Right kidney (tissue), 1 donor: ENCODE measurements around the gene FGF18.

Experiments
- DNase-seq: peaks from one replicate; pipeline ENCODE4 v3.0.0-alpha.2; 2016

Gene FGF18

GRCh38 chr5:171470420-171470819 lies 51.0 kb downstream of the FGF18 start:
- DNase-seq = no peak

GRCh38 chr5:171474230-171474813 lies 54.9 kb downstream of the FGF18 start:
- no peak for DNase-seq

- no peak for DNase-seq
These were observed 56.1 kb downstream of the FGF18 start for GRCh38 chr5:171475596-171475995.

DNA sequence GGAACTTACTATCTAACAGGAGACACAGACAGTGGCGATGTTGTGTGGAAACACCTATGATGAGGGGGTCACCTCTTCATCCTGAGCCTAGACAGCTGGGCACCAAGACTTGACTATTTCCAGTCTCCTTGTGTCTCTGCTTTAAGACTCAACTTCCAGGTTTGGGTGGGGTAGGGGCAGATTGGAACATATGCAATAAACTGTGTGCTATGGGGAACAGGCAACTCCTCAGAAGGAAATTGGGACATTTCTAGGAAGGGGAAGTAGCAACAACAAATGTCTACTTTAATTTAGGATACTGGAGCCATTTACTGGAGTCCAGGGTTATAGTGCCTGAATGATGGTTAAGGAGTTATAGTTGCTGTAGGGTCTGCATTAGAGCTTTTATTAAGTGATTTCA lies 57.3 kb downstream of the FGF18 start:
- no peak for DNase-seq

GRCh38 chr5:171477101-171477500 lies 57.7 kb downstream of the FGF18 start:
- DNase-seq = no peak

GRCh38 chr5:171477666-171478065 lies 58.2 kb downstream of the FGF18 start:
- no peak for DNase-seq

GRCh38 chr5:171478946-171479775 lies 59.7 kb downstream of the FGF18 start:
- DNase-seq = no peak

DNA sequence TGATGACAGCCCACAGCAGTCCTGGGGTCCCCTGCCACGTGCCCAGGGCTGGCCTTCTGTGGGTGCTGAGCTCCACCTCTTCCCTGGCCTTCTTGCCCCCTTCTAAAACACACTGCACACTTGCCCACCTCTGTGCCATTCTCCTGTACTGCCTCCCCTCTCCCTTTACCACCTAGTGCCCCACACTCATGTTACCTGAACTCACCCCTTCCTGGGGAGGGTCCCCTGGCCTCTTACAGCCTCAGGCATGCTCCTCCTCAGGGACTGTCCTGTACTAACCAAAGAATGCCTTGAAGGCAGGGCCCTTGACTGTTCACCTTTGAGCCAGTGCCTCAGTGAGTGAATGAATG lies 60.3 kb downstream of the FGF18 start:
- no peak for DNase-seq

- no peak for DNase-seq
These were observed 60.8 kb downstream of the FGF18 start for GRCh38 chr5:171480239-171480638.

DNA sequence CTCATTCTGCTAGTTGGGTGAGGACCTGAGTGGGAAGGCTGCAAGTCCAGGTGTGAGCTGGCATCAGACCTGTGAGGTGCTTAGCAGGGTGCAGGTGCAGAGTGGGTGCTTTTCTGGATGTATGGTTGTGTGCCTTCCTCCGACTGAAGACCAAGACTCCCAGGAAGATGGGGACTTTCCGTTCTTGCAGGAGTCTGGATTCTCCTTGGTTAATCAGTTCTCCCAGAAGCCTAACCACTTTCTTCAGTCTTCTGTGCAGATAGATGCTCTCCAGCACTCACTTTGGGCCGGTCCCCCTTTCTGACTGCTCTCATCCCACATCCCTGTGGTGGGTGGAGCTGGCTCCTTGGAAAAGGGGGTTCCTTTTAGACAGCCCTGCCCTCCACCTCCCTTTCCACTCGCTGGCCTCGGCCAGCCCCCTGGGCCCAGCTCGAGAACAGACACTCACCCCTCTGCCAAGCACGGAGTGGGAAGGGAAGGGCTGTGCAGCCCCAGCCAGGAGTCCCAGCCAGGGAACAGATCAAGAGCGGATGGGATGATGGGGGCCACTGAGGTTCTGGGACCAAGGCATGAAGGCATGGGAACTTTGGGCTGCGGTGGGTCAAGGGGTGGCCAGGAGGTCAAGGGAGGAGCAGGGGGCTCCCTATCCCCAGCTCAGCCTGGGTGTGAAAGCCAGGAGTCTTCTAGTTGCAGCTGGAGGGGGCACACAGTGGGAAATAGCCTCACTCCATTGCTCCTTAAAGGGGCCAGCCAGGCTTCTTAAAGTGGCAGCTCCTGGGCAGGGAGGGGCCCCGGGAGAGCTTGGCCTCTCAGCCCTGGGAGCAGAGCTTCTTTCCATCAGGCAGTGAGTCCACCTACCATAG lies 62.4 kb downstream of the FGF18 start:
- no peak for DNase-seq

- no peak for DNase-seq
These were observed 62.9 kb downstream of the FGF18 start for GRCh38 chr5:171482434-171482730.

DNA sequence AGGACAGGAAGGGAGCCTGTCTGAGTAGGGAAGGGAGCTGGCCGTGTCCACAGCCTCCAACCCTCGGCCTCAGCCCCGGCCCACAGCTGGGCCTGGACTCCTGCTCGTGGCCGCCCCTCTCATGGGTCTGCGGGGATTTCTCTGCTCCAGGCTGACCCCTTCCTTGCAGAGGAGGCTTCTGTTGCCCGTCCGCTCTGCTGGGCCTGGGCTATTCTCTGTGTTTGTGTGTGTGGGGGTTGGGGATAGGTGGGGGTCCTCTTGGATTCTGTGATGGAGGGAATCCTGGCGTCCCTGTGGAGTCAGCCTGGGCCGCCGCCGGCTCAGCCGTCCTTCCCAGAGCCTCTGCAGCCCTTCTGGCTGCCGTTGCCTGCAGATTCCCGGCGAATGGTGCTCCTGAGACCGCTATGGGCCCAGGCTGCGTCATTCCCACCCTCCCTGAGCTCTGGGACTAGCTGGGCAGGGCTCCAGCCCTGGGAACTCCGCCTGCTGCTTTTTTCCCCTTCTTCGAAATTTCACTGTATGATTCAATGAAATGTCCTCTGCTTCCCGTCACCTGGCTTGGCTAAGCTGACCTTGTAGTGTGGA lies 64.2 kb downstream of the FGF18 start:
- no peak for DNase-seq

GRCh38 chr5:171484460-171484899 lies 65.0 kb downstream of the FGF18 start:
- DNase-seq = no peak

GRCh38 chr5:171485668-171486067 lies 66.2 kb downstream of the FGF18 start:
- no peak for DNase-seq

DNA sequence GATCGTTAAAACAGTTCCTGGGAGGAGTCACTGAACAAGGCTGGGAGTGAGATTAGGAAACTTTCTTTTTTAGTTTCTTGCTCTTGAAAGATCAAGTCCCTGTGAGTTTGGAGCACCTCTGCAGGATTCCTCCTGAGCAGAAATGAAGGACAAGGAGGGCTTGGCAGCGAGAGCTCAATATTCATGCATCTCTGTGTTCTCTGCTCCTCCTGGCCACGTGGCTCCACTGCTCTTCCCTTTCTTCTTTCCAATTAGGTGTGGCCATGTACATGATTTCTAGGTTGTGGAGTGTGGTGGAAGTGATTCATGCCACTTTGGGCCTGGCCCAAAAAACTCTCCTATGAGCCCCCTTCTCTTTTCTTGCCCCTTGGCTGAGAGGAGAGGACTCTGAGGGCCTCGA lies 67.2 kb downstream of the FGF18 start:
- DNase-seq = no peak

DNA sequence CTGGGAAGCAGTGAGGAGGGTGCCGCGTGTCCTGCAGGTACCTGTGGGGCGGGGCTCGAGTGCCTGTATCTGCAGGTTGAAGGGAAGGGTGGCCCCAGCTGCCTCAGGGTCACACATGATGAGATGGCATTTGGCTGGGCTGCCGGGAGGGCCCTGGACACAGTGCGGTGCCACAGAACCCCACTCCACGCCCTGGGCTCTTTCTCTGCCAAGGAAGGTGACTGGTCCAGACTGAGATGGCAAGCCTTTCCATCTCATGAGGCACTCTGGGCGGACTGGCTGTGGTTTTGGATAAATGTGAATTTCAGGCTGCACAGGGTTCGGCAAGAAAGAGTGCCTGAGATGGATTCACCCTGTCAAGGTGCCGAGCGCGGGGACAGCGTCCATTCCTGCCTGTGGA lies 69.4 kb downstream of the FGF18 start:
- DNase-seq = no peak

GRCh38 chr5:171492781-171493180 lies 73.3 kb downstream of the FGF18 start:
- DNase-seq = no peak

GRCh38 chr5:171493646-171494393 lies 74.4 kb downstream of the FGF18 start:
- no peak for DNase-seq

GRCh38 chr5:171494452-171495121 lies 75.1 kb downstream of the FGF18 start:
- peak; percentile 64 for DNase-seq

DNA sequence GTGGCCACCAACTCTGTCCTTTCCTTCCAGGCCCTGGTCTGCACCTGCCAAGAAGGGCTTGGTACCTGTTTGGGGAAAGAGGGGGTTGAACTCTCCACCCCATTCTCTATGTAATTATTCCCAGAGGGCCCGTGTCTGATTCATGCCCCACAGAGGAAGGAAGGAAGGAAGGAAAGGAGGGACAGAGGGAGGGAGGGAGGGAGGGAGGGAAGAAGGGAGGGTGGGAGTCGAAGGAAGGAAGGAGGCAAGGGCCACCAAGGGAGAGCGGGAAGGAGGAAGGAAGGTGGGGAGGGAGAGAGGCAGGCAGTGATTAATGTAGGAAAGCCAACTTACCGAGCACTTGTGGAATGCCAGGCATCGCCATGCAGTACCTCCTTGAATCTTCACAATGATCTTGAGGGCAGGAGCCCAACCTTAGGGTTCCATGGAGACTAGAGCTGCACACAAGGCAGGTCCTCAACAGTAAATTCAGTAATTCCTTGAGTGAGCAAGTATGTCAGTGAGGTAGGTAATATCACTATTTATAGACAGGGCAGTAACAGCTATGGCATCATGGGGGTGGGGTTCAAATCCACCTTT lies 75.8 kb downstream of the FGF18 start:
- DNase-seq = no peak

- DNase-seq = no peak
These were observed 77.0 kb downstream of the FGF18 start for GRCh38 chr5:171496456-171496855.
